ENCODE measurements around the gene NAA80.

NAA80 gene

DNA sequence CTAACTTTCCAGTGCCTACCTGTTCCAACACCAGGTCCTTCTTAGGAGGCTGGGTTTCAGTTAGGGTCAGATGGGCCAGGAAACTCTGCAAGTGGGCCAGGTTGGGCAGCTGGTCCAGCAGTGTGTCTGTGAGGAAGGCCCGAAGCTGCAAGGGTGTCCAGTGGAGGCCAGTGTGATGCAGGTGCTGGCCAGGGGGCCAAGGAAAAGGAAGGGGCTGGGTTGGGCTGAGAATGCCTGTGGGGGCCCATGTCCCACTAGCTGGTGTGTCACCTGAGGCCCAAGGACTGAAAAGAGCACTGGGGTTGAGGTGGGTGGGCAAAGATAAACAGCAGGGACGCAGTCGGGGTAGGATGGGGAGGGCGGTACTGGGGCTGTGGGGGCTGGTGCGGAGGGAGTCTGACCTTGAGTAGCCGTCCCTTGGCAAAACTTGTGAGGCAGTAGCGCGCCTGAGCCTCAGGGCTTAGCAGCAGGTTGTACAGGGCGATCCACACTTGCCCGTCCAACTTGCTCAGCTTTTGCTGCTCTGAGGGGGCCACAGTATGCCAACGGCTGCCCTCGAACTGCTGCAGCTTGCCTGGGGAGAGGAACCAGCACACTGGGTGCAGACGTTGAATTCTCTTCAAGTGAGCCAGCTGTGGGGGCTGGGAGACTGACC, 42.9 kb upstream of the NAA80 start:
- no peak for TF ChIP-seq TOX (CRISPR knock-in tag; IDR thresholded peaks at IDR 0.05; ENCODE audit: borderline replicate concordance)
- TF ChIP-seq PPARA (CRISPR knock-in tag; IDR thresholded peaks at IDR 0.05; ENCODE audit: borderline replicate concordance): no peak
- TF ChIP-seq SNAI2 (CRISPR knock-in tag; IDR thresholded peaks at IDR 0.05): no peak
- no peak for TF ChIP-seq TCF4 (CRISPR knock-in tag; IDR thresholded peaks at IDR 0.05; ENCODE audit: borderline replicate concordance)
- TF ChIP-seq, protein P1, sequence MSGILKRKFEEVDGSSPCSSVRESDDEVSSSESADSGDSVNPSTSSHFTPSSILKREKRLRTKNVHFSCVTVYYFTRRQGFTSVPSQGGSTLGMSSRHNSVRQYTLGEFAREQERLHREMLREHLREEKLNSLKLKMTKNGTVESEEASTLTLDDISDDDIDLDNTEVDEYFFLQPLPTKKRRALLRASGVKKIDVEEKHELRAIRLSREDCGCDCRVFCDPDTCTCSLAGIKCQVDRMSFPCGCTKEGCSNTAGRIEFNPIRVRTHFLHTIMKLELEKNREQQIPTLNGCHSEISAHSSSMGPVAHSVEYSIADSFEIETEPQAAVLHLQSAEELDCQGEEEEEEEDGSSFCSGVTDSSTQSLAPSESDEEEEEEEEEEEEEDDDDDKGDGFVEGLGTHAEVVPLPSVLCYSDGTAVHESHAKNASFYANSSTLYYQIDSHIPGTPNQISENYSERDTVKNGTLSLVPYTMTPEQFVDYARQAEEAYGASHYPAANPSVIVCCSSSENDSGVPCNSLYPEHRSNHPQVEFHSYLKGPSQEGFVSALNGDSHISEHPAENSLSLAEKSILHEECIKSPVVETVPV (CRISPR knock-in tag; IDR thresholded peaks at IDR 0.05): no peak
- no peak for TF ChIP-seq GLIS3 (CRISPR knock-in tag; IDR thresholded peaks at IDR 0.05)
- no peak for TF ChIP-seq RARB (CRISPR knock-in tag; IDR thresholded peaks at IDR 0.05)
- no peak for TF ChIP-seq ZFP30 (CRISPR knock-in tag; IDR thresholded peaks at IDR 0.05)
- TF ChIP-seq CSDC2 (CRISPR knock-in tag; IDR thresholded peaks at IDR 0.05): no peak
- no peak for TF ChIP-seq ARNTL (CRISPR knock-in tag; IDR thresholded peaks at IDR 0.05; ENCODE audit: borderline replicate concordance, low read depth)
- TF ChIP-seq, protein P2, sequence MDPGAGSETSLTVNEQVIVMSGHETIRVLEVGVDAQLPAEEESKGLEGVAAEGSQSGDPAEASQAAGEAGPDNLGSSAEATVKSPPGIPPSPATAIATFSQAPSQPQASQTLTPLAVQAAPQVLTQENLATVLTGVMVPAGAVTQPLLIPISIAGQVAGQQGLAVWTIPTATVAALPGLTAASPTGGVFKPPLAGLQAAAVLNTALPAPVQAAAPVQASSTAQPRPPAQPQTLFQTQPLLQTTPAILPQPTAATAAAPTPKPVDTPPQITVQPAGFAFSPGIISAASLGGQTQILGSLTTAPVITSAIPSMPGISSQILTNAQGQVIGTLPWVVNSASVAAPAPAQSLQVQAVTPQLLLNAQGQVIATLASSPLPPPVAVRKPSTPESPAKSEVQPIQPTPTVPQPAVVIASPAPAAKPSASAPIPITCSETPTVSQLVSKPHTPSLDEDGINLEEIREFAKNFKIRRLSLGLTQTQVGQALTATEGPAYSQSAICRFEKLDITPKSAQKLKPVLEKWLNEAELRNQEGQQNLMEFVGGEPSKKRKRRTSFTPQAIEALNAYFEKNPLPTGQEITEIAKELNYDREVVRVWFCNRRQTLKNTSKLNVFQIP (CRISPR knock-in tag; IDR thresholded peaks at IDR 0.05; ENCODE audit: borderline replicate concordance, low read depth): no peak
- TF ChIP-seq, protein P3, sequence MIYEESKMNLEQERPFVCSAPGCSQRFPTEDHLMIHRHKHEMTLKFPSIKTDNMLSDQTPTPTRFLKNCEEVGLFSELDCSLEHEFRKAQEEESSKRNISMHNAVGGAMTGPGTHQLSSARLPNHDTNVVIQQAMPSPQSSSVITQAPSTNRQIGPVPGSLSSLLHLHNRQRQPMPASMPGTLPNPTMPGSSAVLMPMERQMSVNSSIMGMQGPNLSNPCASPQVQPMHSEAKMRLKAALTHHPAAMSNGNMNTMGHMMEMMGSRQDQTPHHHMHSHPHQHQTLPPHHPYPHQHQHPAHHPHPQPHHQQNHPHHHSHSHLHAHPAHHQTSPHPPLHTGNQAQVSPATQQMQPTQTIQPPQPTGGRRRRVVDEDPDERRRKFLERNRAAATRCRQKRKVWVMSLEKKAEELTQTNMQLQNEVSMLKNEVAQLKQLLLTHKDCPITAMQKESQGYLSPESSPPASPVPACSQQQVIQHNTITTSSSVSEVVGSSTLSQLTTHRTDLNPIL (CRISPR knock-in tag; IDR thresholded peaks at IDR 0.05; ENCODE audit: low read depth): no peak
- TF ChIP-seq ISL1 (CRISPR knock-in tag; IDR thresholded peaks at IDR 0.05): no peak
- no peak for TF ChIP-seq ZNF8 (CRISPR knock-in tag; IDR thresholded peaks at IDR 0.05)
- no peak for TF ChIP-seq OSR1 (CRISPR knock-in tag; IDR thresholded peaks at IDR 0.05)
- TF ChIP-seq, protein P4, sequence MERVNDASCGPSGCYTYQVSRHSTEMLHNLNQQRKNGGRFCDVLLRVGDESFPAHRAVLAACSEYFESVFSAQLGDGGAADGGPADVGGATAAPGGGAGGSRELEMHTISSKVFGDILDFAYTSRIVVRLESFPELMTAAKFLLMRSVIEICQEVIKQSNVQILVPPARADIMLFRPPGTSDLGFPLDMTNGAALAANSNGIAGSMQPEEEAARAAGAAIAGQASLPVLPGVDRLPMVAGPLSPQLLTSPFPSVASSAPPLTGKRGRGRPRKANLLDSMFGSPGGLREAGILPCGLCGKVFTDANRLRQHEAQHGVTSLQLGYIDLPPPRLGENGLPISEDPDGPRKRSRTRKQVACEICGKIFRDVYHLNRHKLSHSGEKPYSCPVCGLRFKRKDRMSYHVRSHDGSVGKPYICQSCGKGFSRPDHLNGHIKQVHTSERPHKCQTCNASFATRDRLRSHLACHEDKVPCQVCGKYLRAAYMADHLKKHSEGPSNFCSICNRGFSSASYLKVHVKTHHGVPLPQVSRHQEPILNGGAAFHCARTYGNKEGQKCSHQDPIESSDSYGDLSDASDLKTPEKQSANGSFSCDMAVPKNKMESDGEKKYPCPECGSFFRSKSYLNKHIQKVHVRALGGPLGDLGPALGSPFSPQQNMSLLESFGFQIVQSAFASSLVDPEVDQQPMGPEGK (CRISPR knock-in tag; IDR thresholded peaks at IDR 0.05; ENCODE audit: borderline replicate concordance): no peak
- TF ChIP-seq ZFP3 (CRISPR knock-in tag; IDR thresholded peaks at IDR 0.05): no peak
- no peak for TF ChIP-seq ZNF565 (CRISPR knock-in tag; conservative IDR thresholded peaks at IDR 0.05; ENCODE audit: low read depth)
- ATAC-seq: no peak

DNA sequence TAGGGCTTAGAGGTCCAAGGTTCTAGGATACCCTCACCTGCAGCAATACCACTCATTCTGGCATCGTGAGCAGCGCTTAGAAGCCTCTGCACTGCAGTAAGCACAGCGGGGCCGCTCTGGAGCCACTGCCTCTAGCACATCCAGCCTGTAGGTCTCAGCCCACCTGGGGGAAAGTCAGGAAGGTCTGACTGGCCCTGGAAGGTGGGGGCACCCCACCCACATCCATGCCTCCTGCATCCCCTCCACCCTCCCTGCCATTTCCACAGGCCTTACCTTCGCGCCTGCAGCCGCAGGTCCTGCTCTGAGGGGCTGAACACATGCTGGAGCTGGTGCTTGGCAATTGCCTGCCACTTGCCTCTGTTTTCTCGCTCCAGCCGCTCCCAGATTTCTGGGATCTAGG, 42.3 kb upstream of the NAA80 start:
- ATAC-seq: no peak
- TF ChIP-seq PPARA (CRISPR knock-in tag; IDR thresholded peaks at IDR 0.05; ENCODE audit: borderline replicate concordance) (no peak), ZFP30 (CRISPR knock-in tag; IDR thresholded peaks at IDR 0.05) (no peak), ZNF8 (CRISPR knock-in tag; IDR thresholded peaks at IDR 0.05) (no peak), ARNTL (CRISPR knock-in tag; IDR thresholded peaks at IDR 0.05; ENCODE audit: borderline replicate concordance, low read depth) (no peak), ISL1 (CRISPR knock-in tag; IDR thresholded peaks at IDR 0.05) (no peak), TOX (CRISPR knock-in tag; IDR thresholded peaks at IDR 0.05; ENCODE audit: borderline replicate concordance) (no peak)
- TF ChIP-seq, protein P3 (CRISPR knock-in tag; IDR thresholded peaks at IDR 0.05; ENCODE audit: low read depth): no peak

DNA sequence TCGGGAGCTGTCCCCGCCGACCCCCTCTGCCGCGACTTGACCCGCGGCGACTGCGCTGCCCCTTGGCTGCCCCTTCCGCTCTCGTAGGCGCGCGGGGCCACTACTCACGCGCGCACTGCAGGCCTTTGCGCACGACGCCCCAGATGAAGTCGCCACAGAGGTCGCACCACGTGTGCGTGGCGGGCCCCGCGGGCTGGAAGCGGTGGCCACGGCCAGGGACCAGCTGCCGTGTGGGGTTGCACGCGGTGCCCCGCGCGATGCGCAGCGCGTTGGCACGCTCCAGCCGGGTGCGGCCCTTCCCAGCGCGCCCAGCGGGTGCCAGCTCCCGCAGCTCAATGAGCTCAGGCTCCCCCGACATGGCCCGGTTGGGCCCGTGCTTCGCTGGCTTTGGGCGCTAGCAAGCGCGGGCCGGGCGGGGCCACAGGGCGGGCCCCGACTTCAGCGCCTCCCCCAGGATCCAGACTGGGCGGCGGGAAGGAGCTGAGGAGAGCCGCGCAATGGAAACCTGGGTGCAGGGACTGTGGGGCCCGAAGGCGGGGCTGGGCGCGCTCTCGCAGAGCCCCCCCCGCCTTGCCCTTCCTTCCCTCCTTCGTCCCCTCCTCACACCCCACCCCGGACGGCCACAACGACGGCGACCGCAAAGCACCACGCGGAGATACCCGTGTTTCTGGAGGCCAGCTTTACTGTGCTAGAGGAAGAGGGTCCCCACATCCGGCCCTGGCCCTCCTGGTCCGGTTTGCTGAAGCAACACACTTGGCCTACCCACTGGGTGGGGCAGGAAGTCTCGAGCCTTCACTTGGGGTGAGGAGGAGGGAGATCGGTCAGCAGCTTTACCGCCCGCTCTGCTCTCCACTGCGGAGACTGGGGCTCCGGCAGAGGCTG, 41.5 kb upstream of the NAA80 start, which contains the start of gene RASSF1:
RASSF1 (minus strand) TSS at position 389 of the 882 bp plus-strand sequence; CDS start at position 358, 31 bp downstream.
- no peak for ATAC-seq
- TF ChIP-seq BACH2 (CRISPR knock-in tag; IDR thresholded peaks at IDR 0.05; ENCODE audit: borderline replicate concordance) (no peak), CSDC2 (CRISPR knock-in tag; IDR thresholded peaks at IDR 0.05) (no peak), ARNTL (CRISPR knock-in tag; IDR thresholded peaks at IDR 0.05; ENCODE audit: borderline replicate concordance, low read depth) (no peak), ZC3H10 (CRISPR knock-in tag; IDR thresholded peaks at IDR 0.05) (no peak), ZNF70 (CRISPR knock-in tag; IDR thresholded peaks at IDR 0.05) (no peak), TCF4 (CRISPR knock-in tag; IDR thresholded peaks at IDR 0.05; ENCODE audit: borderline replicate concordance) (no peak), ZFP3 (CRISPR knock-in tag; IDR thresholded peaks at IDR 0.05) (no peak), TOX (CRISPR knock-in tag; IDR thresholded peaks at IDR 0.05; ENCODE audit: borderline replicate concordance) (no peak), PPARA (CRISPR knock-in tag; IDR thresholded peaks at IDR 0.05; ENCODE audit: borderline replicate concordance) (no peak), ESRRG (CRISPR knock-in tag; IDR thresholded peaks at IDR 0.05) (no peak), SNAI2 (CRISPR knock-in tag; IDR thresholded peaks at IDR 0.05) (no peak), OSR1 (CRISPR knock-in tag; IDR thresholded peaks at IDR 0.05) (no peak)
- TF ChIP-seq, protein P2 (CRISPR knock-in tag; IDR thresholded peaks at IDR 0.05; ENCODE audit: borderline replicate concordance, low read depth): no peak
- TF ChIP-seq, protein P4 (CRISPR knock-in tag; IDR thresholded peaks at IDR 0.05; ENCODE audit: borderline replicate concordance): no peak

All from SK-N-SH treated with all-trans-retinoic acid at 6 μM for 48 hours (cell line).